Type B pancreatic cell (in vitro differentiated cells): ENCODE data around the gene STARD5. TPM values are rescaled to one million over a fixed set of nuclear protein-coding genes. Genes with fewer than 3 reads are reported as not detected.

Experiments
- DNase-seq: peaks from one replicate; pipeline ENCODE4 v3.0.0; 2021; ENCODE audit warnings: mixed read lengths; ENCODE audit not compliant: unreplicated experiment; ENCODE audit errors: extremely low spot score
- H3K27ac Mint-ChIP-seq: 2 replicates; pipeline ENCODE4 v1.8.0; 2021; ENCODE audit warnings: mild to moderate bottlenecking, mixed read lengths
- H3K27me3 Mint-ChIP-seq: 2 replicates; pipeline ENCODE4 v1.8.0; 2021; ENCODE audit warnings: mixed read lengths
- H3K36me3 Mint-ChIP-seq: 2 replicates; pipeline ENCODE4 v1.8.0; 2021; ENCODE audit warnings: mixed read lengths
- H3K4me1 Mint-ChIP-seq: one replicate; pipeline ENCODE4 v1.8.0; 2021; ENCODE audit warnings: mixed read lengths; ENCODE audit not compliant: unreplicated experiment
- H3K4me3 Mint-ChIP-seq: 2 replicates; pipeline ENCODE4 v1.8.0; 2021; ENCODE audit warnings: mild to moderate bottlenecking, mixed read lengths
- H3K9me3 Mint-ChIP-seq: 2 replicates; pipeline ENCODE4 v1.8.0; 2021; ENCODE audit warnings: mixed read lengths
- CTCF ChIP-seq: fragments of 200-600 bp; sonication (generic); conservative IDR thresholded peaks from 2 replicates; pipeline ENCODE4 v1.5.0; 2021; ENCODE audit warnings: antibody characterized with exemption, mild to moderate bottlenecking
- total RNA-seq: library from RNA; stranded (reverse); gene quantifications from 2 replicates; pipeline ENCODE4 v1.2.1, GENCODE V29; 2021; ENCODE audit warnings: low replicate concordance

The STARD5 gene
- total RNA-seq, 1 donor from 2014 or later, result 7.8 TPM

GRCh38 chr15:81261172-81261811 is 62.6 kb downstream of the STARD5 start:
- TF ChIP-seq CTCF, result no peak
- peaks cover 13% of the 10 kb centered on the region for H3K4me1 Mint-ChIP-seq
- no peak for DNase-seq
- H3K4me3 Mint-ChIP-seq, result no peak overlapping the region
- no peaks in the 10 kb centered on the region for H3K36me3 Mint-ChIP-seq
- H3K27me3 Mint-ChIP-seq, result peaks cover 32% of the 10 kb centered on the region
- no peaks in the 10 kb centered on the region for H3K9me3 Mint-ChIP-seq
- H3K27ac Mint-ChIP-seq, result no peak overlapping the region

GRCh38 chr15:81259760-81260298 is 64.1 kb downstream of the STARD5 start:
- H3K27ac Mint-ChIP-seq, result no peak overlapping the region
- DNase-seq, result no peak
- H3K4me3 Mint-ChIP-seq, result no peak overlapping the region
- H3K27me3 Mint-ChIP-seq, result peaks cover 21% of the 10 kb centered on the region
- H3K36me3 Mint-ChIP-seq, result no peaks in the 10 kb centered on the region
- no peaks in the 10 kb centered on the region for H3K9me3 Mint-ChIP-seq
- no peak for TF ChIP-seq CTCF
- H3K4me1 Mint-ChIP-seq, result peaks cover 1% of the 10 kb centered on the region

Other genes with a start within 250 kb of the STARD5 start
- 0.36 TPM in 1 of 2 replicates, not detected in the other for gene CFAP161, start 189.9 kb downstream of the STARD5 start, total RNA-seq
- gene IL16, start 127.3 kb downstream of the STARD5 start, total RNA-seq, result 0.14 TPM in 1 of 2 replicates, not detected in the other
- gene TMC3, start 50.1 kb upstream of the STARD5 start, total RNA-seq, result 0.07 and 0.10 TPM in 2 replicates